Activated B cell treated with CpG ODN at 0.5 μM for 24 hours (primary cell): ENCODE measurements around the gene KCNMA1. TPM values are rescaled to one million over a fixed set of nuclear protein-coding genes. Genes with fewer than 3 reads are reported as not detected.

Experiments
- ATAC-seq: fragments of 200-7000 bp; cut with Tn5 transposase; one replicate; pipeline ENCODE4 v1.10.0; 2021; ENCODE audit warnings: low read depth, mild to moderate bottlenecking, moderate library complexity
- CTCF ChIA-PET: fragments of 350-600 bp; sonication (Branson Sonifier 250); formaldehyde crosslinking; loops from one replicate; lab custom pipeline; 2021; ENCODE audit warnings: antibody characterized with exemption; lab: Charles Lee
- POLR2A ChIA-PET: fragments of 350-600 bp; sonication (Branson Sonifier 250); formaldehyde crosslinking; loops from one replicate; lab custom pipeline; 2021; ENCODE audit warnings: antibody characterized with exemption; lab: Charles Lee
- DNase-seq: peaks from one replicate; pipeline ENCODE4 v3.0.0; 2022
- H3K27ac Mint-ChIP-seq: one replicate; pipeline ENCODE4 v1.8.0; 2020; ENCODE audit warnings: mixed read lengths
- H3K27me3 Mint-ChIP-seq: one replicate; pipeline ENCODE4 v1.8.0; 2021; ENCODE audit warnings: mixed read lengths
- H3K36me3 Mint-ChIP-seq: one replicate; pipeline ENCODE4 v1.8.0; 2021; ENCODE audit warnings: low read depth, mixed read lengths
- H3K4me1 Mint-ChIP-seq: one replicate; pipeline ENCODE4 v1.8.0; 2021; ENCODE audit warnings: mixed read lengths
- H3K4me3 Mint-ChIP-seq: one replicate; pipeline ENCODE4 v1.8.0; 2020; ENCODE audit warnings: mild to moderate bottlenecking, mixed read lengths
- H3K9me3 Mint-ChIP-seq: one replicate; pipeline ENCODE4 v1.8.0; 2020; ENCODE audit warnings: mixed read lengths
- intact Hi-C: fragments of 100-400 bp; cut with micrococcal nuclease; formaldehyde crosslinking; loops from one replicate; pipeline ENCODE4 v1.15.1; 2024
- total RNA-seq: library from RNA; stranded (reverse); gene quantifications from 2 replicates; pipeline ENCODE4 v1.2.3, GENCODE V29; 2022
- TF ChIP-seq, protein P1 (sequence below): fragments of 200-600 bp; IDR thresholded peaks from one replicate; pipeline ENCODE4 v1.8.0; 2022; ENCODE audit warnings: antibody characterized with exemption, mild to moderate bottlenecking

KCNMA1 gene
- total RNA-seq, 1 donor from 2014 or later, result 3.7 TPM

DNA sequence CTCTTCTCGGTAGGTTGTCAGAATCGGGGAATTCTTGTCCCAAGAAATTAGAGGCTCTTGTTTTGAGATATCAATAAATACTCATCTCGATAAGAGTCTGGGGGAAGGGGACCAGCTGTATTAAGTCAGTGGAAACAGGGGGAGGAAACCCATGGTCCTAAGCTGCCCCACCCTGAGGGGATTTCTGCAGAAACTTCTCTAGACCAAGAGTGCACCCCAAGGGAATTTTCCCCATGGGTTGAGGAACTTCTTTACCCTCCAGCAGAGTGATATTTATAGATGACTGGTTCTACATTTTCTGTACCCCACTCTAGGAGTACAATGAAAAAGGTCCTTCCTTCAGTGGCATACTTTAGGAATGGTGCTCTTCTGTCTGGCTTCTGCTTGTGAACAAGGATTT lies 627.2 kb downstream of the KCNMA1 start:
- peak overlapping the region; percentile 6 for H3K4me3 Mint-ChIP-seq
- DNase-seq (no peak), ATAC-seq (no peak)
- ChIA-PET CTCF (no interaction called here), POLR2A (no interaction called here)
- H3K4me1 Mint-ChIP-seq, result peaks cover 32% of the 10 kb centered on the region
- no peaks in the 10 kb centered on the region for H3K9me3 Mint-ChIP-seq
- no peaks in the 10 kb centered on the region for H3K36me3 Mint-ChIP-seq
- no peaks in the 10 kb centered on the region for H3K27me3 Mint-ChIP-seq
- no peak overlapping the region for H3K27ac Mint-ChIP-seq
- intact Hi-C loops, result no loop called here
- TF ChIP-seq, protein P1, sequence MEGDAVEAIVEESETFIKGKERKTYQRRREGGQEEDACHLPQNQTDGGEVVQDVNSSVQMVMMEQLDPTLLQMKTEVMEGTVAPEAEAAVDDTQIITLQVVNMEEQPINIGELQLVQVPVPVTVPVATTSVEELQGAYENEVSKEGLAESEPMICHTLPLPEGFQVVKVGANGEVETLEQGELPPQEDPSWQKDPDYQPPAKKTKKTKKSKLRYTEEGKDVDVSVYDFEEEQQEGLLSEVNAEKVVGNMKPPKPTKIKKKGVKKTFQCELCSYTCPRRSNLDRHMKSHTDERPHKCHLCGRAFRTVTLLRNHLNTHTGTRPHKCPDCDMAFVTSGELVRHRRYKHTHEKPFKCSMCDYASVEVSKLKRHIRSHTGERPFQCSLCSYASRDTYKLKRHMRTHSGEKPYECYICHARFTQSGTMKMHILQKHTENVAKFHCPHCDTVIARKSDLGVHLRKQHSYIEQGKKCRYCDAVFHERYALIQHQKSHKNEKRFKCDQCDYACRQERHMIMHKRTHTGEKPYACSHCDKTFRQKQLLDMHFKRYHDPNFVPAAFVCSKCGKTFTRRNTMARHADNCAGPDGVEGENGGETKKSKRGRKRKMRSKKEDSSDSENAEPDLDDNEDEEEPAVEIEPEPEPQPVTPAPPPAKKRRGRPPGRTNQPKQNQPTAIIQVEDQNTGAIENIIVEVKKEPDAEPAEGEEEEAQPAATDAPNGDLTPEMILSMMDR, result no peak

DNA sequence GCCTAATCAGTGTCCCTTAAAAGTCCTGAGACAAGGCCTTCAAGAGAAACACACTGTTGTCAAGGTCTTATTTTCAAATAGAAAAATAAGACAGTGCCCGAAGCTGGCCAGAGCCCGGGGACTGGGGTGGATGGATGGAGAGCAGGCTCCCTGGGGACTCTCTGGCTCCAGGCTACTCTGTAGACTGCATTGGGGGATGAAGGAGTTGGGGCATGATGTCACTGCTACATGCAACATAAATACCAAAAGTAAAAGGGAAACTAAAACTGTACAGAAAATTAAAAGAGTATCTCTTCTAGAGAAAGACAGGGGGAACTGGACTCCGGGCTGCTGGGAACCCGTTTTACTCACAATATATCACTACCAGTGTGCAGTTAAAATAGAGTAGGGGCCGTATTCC lies 629.8 kb downstream of the KCNMA1 start:
- no peak overlapping the region for H3K27ac Mint-ChIP-seq
- ATAC-seq, result no peak
- DNase-seq, result no peak
- TF ChIP-seq, protein P1, result no peak
- H3K36me3 Mint-ChIP-seq, result no peaks in the 10 kb centered on the region
- CTCF ChIA-PET, result no interaction called here
- POLR2A ChIA-PET, result no interaction called here
- H3K4me1 Mint-ChIP-seq, result peaks cover 32% of the 10 kb centered on the region
- intact Hi-C loops, result no loop called here
- no peak overlapping the region for H3K4me3 Mint-ChIP-seq
- no peaks in the 10 kb centered on the region for H3K9me3 Mint-ChIP-seq
- no peaks in the 10 kb centered on the region for H3K27me3 Mint-ChIP-seq

DNA sequence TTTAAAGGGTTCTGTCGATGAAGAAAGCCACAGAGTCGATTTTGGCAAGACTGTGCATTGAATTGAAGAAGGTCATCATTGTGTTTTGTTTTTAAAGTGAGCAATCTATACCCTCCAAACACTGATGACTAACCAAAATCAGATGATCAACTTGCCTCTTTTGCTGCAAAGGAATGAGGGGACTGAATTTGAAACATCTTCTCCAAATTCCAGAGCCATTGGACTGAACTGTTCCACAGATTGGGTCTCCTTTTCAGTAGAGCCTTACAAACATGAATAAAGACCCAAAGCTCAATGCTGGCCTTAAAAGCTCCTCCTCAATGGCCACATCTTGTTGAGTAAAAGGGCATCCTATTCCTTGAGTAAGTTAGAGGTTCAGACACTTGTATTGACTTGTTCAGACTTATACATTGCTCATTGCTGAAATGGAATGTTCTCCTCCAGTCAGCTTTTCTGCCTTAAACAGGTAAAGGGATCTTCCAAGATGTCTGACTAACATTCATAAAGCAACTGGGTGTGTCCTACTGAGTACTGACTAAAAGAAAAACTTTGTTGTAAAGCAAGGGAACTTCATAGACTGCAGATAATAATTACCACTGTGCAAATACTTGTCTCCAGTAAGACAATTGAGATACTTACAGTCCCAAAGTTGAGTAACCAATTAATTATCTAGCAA lies 630.6 kb downstream of the KCNMA1 start:
- TF ChIP-seq, protein P1, result no peak
- intact Hi-C loops, result no loop called here
- POLR2A ChIA-PET, result no interaction called here
- peaks cover 29% of the 10 kb centered on the region for H3K4me1 Mint-ChIP-seq
- H3K36me3 Mint-ChIP-seq, result no peaks in the 10 kb centered on the region
- H3K9me3 Mint-ChIP-seq, result no peaks in the 10 kb centered on the region
- no peak overlapping the region for H3K4me3 Mint-ChIP-seq
- CTCF ChIA-PET, result interaction anchor here (0.7 kb wide), 1 partner anchor 18 kb away, joined by 3 read pairs; no protein-coding TSS in a partner anchor
- DNase-seq (no peak), ATAC-seq (no peak)
- H3K27me3 Mint-ChIP-seq, result no peaks in the 10 kb centered on the region
- H3K27ac Mint-ChIP-seq, result no peak overlapping the region

DNA sequence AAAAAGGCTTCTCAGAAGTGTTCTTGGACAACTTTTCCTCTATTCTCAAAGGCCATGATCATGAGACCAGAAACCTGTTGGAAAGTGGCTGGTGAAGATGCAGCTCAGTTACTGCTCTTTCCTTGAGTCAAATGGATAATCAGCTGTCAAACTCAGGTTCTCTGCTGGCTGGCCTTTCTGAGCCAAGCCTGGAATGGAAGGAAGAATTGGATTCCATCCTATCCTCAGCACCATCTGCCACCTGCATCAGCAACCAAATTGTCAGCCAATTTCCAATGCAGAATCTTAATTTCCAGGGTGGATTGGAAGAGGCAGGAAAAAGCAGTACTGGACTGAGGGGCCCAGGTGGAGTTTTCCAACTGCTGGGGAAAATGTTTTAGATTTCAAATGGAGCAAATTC lies 631.7 kb downstream of the KCNMA1 start:
- H3K27ac Mint-ChIP-seq, result no peak overlapping the region
- H3K4me1 Mint-ChIP-seq, result peaks cover 27% of the 10 kb centered on the region
- H3K36me3 Mint-ChIP-seq, result no peaks in the 10 kb centered on the region
- CTCF ChIA-PET, result interaction anchor here (1.1 to 1.9 kb wide), 2 partner anchors 7 to 23 kb away, joined by 3 to 4 read pairs; no protein-coding TSS in a partner anchor
- ATAC-seq (no peak), DNase-seq (no peak)
- POLR2A ChIA-PET, result no interaction called here
- no peak overlapping the region for H3K4me3 Mint-ChIP-seq
- no peaks in the 10 kb centered on the region for H3K9me3 Mint-ChIP-seq
- TF ChIP-seq, protein P1, result no peak
- no peaks in the 10 kb centered on the region for H3K27me3 Mint-ChIP-seq
- intact Hi-C loops, result no loop called here

DNA sequence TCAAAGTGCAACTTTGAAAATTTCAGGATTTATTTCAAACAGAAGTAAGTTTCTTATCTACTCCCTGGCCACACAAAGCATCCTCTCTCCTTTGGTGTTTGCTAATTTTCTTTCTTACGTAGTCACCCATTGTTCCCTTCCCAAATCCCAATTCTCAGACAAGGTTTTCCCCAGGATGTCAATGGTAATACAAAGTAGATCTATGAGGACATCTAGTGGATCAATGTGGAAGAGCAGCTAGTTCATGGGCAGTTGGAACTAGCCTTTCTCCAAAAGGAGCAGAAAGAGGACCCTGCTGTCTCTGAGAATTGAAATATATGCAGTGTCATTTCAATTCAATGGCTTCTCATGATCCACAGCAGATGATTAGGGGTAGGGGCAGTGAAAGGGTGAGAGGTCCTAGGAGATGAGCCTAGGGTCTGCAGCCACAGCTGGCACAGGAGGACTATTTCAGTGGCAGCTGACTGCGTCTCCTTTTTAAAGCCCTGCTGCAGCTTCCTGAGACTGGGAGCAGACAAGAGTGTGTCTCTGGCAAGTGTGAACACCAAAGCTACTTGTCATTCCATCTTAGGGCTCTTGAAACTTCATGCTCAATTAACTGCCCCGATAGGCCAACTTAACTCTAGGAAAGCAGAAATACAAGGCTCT lies 632.6 kb downstream of the KCNMA1 start:
- intact Hi-C loops, result no loop called here
- TF ChIP-seq, protein P1, result no peak
- Mint-ChIP-seq H3K4me1 (peaks cover 19% of the 10 kb centered on the region), H3K27me3 (no peaks in the 10 kb centered on the region), H3K36me3 (no peaks in the 10 kb centered on the region), H3K4me3 (no peak overlapping the region), H3K27ac (no peak overlapping the region), H3K9me3 (no peaks in the 10 kb centered on the region)
- ChIA-PET CTCF (interaction anchor here (1.1 to 1.9 kb wide), 4 partner anchors 8 to 24 kb away, joined by 3 to 4 read pairs (median 3); no protein-coding TSS in a partner anchor), POLR2A (no interaction called here)
- no peak for DNase-seq
- ATAC-seq, result no peak
